ENCODE measurements around the gene NACC2.

NACC2 gene

GRCh38 chr9:136078498-136079011 lies 16.5 kb downstream of the NACC2 start:
- no peak overlapping the region for H3K4me3 ChIP-seq (ENCODE audit: low read depth, low read length)
- ChIA-PET POLR2A (no interaction called here), CTCF (interaction anchor here (1.5 kb wide), 1 partner anchor 12 kb away, joined by 6 read pairs; no protein-coding TSS in a partner anchor)
- no peak for DNase-seq (ENCODE audit: low read depth, low spot score)
- no peak for TF ChIP-seq CTCF (IDR thresholded peaks at IDR 0.05; ENCODE audit: insufficient read depth, low read length, missing control alignments)

GRCh38 chr9:136078024-136078423 lies 17.1 kb downstream of the NACC2 start:
- no peak for TF ChIP-seq CTCF (IDR thresholded peaks at IDR 0.05; ENCODE audit: insufficient read depth, low read length, missing control alignments)
- POLR2A ChIA-PET = no interaction called here
- CTCF ChIA-PET = interaction anchor here (1.5 kb wide), 1 partner anchor 12 kb away, joined by 6 read pairs; no protein-coding TSS in a partner anchor
- DNase-seq (ENCODE audit: low read depth, low spot score) = no peak
- H3K4me3 ChIP-seq (ENCODE audit: low read depth, low read length) = no peak overlapping the region

GRCh38 chr9:136077491-136077890 lies 17.6 kb downstream of the NACC2 start:
- no peak overlapping the region for H3K4me3 ChIP-seq (ENCODE audit: low read depth, low read length)
- POLR2A ChIA-PET = no interaction called here
- no peak for TF ChIP-seq CTCF (IDR thresholded peaks at IDR 0.05; ENCODE audit: insufficient read depth, low read length, missing control alignments)
- no peak for DNase-seq (ENCODE audit: low read depth, low spot score)
- CTCF ChIA-PET = no interaction called here

- no peak for DNase-seq (ENCODE audit: low read depth, low spot score)
- CTCF ChIA-PET = no interaction called here
- POLR2A ChIA-PET = no interaction called here
- no peak overlapping the region for H3K4me3 ChIP-seq (ENCODE audit: low read depth, low read length)
- TF ChIP-seq CTCF (IDR thresholded peaks at IDR 0.05; ENCODE audit: insufficient read depth, low read length, missing control alignments) = no peak
Measured at GRCh38 chr9:136075881-136076678, 19.0 kb downstream of the NACC2 start.

GRCh38 chr9:136075134-136075841 lies 19.8 kb downstream of the NACC2 start:
- no peak overlapping the region for H3K4me3 ChIP-seq (ENCODE audit: low read depth, low read length)
- TF ChIP-seq CTCF (IDR thresholded peaks at IDR 0.05; ENCODE audit: insufficient read depth, low read length, missing control alignments) = no peak
- CTCF ChIA-PET = interaction anchor here (1.3 kb wide), 2 partner anchors 48 to 108 kb away, joined by 4 to 6 read pairs; no protein-coding TSS in a partner anchor
- POLR2A ChIA-PET = interaction anchor here (0.5 kb wide), 1 partner anchor 546 kb away, joined by 4 read pairs; no protein-coding TSS in a partner anchor
- DNase-seq (ENCODE audit: low read depth, low spot score) = no peak

GRCh38 chr9:136074706-136075105 lies 20.4 kb downstream of the NACC2 start:
- POLR2A ChIA-PET = no interaction called here
- no peak overlapping the region for H3K4me3 ChIP-seq (ENCODE audit: low read depth, low read length)
- no peak for TF ChIP-seq CTCF (IDR thresholded peaks at IDR 0.05; ENCODE audit: insufficient read depth, low read length, missing control alignments)
- no peak for DNase-seq (ENCODE audit: low read depth, low spot score)
- CTCF ChIA-PET = interaction anchor here (1.3 kb wide), 2 partner anchors 49 to 107 kb away, joined by 4 to 6 read pairs; no protein-coding TSS in a partner anchor
